Memory B cell (primary cell): Measurements from ENCODE around the gene CCDC85C.
"Not testable (repeated sequence)": the region's sequence is repeated elsewhere in the genome, so short reads cannot be mapped to it uniquely, and the experiment has no call there.

Experiments used
- ATAC-seq: fragments of 150-1000 bp; cut with Tn5 transposase; 2 replicates; pipeline ENCODE4 v1.10.0; 2021; ENCODE audit warnings: low read depth, mild to moderate bottlenecking, moderate library complexity
- DNase-seq, 2 donors: peaks; one replicate each; pipeline ENCODE4 v3.0.0; 2022; ENCODE audit warnings: low spot score in 2 of 2
- H3K27ac Mint-ChIP-seq: one replicate; pipeline ENCODE4 v1.8.0; 2022; ENCODE audit warnings: mild to moderate bottlenecking, moderate library complexity, mixed read lengths
- H3K27me3 Mint-ChIP-seq: one replicate; pipeline ENCODE4 v1.8.0; 2022; ENCODE audit warnings: mixed read lengths
- H3K36me3 Mint-ChIP-seq: one replicate; pipeline ENCODE4 v1.8.0; 2022; ENCODE audit warnings: mild to moderate bottlenecking, mixed read lengths
- H3K4me1 Mint-ChIP-seq: one replicate; pipeline ENCODE4 v1.8.0; 2022; ENCODE audit warnings: mixed read lengths
- H3K4me3 Mint-ChIP-seq: one replicate; pipeline ENCODE4 v1.8.0; 2022; ENCODE audit warnings: mild to moderate bottlenecking, moderate library complexity, mixed read lengths
- H3K9me3 Mint-ChIP-seq: one replicate; pipeline ENCODE4 v1.8.0; 2022; ENCODE audit warnings: mixed read lengths

CCDC85C gene

DNA sequence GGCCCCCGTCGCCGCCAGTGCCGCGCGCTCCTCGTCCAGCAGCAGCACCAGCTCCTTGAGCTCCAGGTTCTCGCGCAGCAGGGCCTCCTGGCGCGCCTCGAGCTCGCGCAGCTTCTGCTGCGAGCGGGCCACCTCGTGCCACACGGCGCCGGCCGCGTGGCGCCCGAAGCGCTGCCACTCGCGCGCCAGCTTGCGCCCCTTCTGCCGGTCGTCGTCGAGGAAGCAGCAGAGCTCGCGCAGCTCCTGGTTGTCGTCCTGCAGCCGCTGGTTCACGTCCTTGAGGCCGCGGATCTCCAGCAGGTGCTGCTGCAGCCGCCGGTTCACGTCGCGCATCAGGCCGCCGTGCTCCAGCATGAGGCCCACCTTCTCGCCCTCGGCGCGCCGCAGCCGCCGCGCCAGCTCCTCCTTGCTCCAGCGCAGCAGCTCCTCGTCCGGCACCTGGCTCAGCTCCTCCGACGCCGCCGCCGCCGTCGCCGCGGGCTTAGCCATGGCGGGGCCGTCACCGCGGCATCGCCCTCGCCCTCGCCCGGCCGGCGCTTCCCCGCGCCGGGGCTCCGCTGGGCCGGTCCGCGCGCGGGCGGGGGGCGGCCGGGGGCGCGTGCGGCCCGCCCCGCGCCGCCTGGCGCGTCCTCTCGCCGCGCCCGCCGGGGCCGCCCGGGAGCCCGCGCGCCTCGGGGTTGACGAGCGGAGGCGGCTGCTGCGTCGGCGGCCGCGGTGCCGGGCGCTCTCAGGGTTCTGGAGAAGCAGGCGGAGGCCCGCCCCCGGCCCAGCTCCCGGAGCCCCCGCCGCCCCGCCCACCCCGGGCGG lies at the start of gene CCDC85C:
TSS of gene CCDC85C (minus strand) at position 737 of the 807 bp plus-strand sequence. CDS start at position 489, 248 bp downstream.
- peak; percentile 7 for ATAC-seq
- H3K36me3 Mint-ChIP-seq, result no peaks in the 10 kb centered on the region
- H3K27me3 Mint-ChIP-seq, result peaks cover 2% of the 10 kb centered on the region
- DNase-seq, result peak; percentile 25 to 65
- peak within 1 kb of the TSS; percentile 71 for H3K27ac Mint-ChIP-seq
- peaks cover 8% of the 10 kb centered on the region for H3K4me1 Mint-ChIP-seq
- peak within 1 kb of the TSS; percentile 89 for H3K4me3 Mint-ChIP-seq
- H3K9me3 Mint-ChIP-seq, result no peaks in the 10 kb centered on the region

DNA sequence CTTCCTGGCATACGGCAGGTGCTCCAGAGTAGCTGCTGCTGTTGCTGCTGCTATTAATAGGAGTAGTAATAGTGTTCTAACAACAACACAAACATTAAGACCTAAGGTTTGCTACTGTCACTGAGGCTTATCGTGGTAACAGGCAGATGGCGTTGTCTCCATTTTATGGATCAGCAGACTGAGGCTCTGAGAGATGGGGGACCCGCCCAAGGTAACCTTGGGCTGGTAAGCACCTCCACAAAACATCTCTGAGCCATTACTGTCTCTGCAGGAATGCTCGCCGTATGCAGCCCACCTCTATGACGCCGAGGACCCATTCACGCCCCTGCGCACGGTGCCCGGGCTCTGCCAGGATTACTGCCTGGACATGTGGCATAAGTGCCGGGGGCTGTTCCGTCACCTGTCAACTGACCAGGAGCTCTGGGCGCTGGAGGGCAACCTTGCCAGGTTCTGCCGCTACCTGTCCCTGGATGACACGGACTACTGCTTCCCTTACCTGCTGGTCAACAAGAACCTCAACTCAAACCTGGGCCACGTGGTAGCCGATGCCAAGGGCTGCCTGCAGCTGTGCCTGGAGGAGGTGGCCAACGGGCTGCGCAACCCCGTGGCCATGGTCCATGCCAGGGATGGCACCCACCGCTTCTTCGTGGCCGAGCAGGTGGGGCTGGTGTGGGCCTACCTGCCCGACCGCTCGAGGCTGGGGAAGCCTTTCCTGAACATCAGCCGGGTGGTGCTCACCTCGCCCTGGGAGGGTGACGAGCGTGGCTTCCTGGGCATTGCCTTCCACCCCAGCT lies 48.1 kb upstream of the CCDC85C start:
- Mint-ChIP-seq H3K4me1 (no peaks in the 10 kb centered on the region), H3K9me3 (peaks cover 2% of the 10 kb centered on the region), H3K27ac (no peak overlapping the region), H3K36me3 (no peaks in the 10 kb centered on the region), H3K27me3 (peaks cover 21% of the 10 kb centered on the region), H3K4me3 (no peak overlapping the region)
- DNase-seq (no peak), ATAC-seq (no peak)

DNA sequence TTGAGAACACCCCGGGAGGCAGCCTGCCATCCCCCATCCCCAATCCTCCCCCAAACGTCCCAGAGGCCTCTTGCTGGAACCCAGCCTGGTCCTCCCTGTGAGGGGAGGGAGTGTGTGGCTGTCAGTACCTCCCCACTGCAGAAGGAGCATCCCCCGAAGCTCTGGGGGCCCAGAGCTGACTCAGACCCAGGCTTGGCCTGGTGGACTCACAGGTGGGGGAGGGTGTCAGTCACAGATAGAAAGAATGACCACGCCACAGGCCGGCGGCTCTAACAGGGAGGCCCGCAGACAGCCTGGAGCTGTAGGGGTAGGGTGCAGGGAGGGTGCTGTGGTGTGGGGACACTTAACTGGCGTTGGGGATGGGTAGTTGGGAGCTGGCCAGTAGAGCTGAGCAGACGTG lies 46.2 kb upstream of the CCDC85C start:
- DNase-seq, result no peak
- peaks cover 19% of the 10 kb centered on the region for H3K27me3 Mint-ChIP-seq

DNA sequence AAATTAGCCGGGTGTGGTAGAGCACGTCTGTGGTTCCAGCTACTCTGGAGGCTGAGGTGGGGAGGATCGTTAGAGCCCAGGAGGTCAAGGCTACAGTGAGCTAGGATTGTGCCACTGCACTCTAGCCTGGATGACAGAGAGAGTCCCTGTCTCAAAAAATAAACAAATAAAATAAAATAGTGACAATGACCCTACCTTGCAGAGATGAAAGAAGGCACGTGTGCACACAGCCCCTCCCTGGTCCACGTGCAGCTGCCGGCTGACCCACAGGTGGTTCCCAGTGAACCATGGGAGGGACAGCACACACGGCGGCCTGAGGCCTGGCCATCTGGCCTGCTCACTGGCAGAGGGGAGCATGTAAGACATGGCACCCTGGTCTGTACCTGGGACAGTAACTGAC lies 45.6 kb upstream of the CCDC85C start:
- Mint-ChIP-seq H3K27me3 (peaks cover 17% of the 10 kb centered on the region), H3K36me3 (no peaks in the 10 kb centered on the region)

More for the DNA sequence above, 46.2 kb upstream of the CCDC85C start:
- Mint-ChIP-seq H3K9me3 (no peaks in the 10 kb centered on the region), H3K36me3 (no peaks in the 10 kb centered on the region), H3K4me1 (no peaks in the 10 kb centered on the region), H3K4me3 (no peak overlapping the region), H3K27ac (no peak overlapping the region)
- no peak for ATAC-seq

DNA sequence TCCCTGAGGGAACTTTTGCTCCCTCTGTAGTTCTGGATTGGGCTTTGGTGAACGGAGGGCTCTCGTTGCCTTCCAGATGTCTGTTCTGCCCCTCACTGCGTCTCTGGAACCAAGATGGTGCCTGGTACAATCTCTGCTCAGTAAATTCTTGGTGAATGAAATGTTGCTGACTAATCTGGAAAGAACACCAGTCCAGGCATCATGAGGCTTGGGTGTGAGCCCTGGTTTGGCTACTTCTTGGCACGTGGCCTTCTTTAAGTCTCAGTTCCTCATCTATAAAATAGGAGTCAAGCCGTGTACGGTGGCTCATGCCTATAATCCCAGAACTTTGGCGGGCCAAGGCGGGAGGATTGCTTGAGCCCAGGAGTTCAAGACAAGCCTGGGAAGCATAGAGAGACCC lies 45.2 kb upstream of the CCDC85C start:
- Mint-ChIP-seq H3K27ac (no peak overlapping the region), H3K4me1 (no peaks in the 10 kb centered on the region), H3K9me3 (no peaks in the 10 kb centered on the region), H3K36me3 (no peaks in the 10 kb centered on the region), H3K4me3 (no peak overlapping the region), H3K27me3 (peaks cover 14% of the 10 kb centered on the region)
- ATAC-seq (no peak), DNase-seq (no peak)

More for the DNA sequence above, 45.6 kb upstream of the CCDC85C start:
- H3K4me3 Mint-ChIP-seq, result no peak overlapping the region
- H3K9me3 Mint-ChIP-seq, result no peaks in the 10 kb centered on the region
- H3K4me1 Mint-ChIP-seq, result no peaks in the 10 kb centered on the region
- DNase-seq (no peak), ATAC-seq (no peak)
- H3K27ac Mint-ChIP-seq, result no peak overlapping the region

DNA sequence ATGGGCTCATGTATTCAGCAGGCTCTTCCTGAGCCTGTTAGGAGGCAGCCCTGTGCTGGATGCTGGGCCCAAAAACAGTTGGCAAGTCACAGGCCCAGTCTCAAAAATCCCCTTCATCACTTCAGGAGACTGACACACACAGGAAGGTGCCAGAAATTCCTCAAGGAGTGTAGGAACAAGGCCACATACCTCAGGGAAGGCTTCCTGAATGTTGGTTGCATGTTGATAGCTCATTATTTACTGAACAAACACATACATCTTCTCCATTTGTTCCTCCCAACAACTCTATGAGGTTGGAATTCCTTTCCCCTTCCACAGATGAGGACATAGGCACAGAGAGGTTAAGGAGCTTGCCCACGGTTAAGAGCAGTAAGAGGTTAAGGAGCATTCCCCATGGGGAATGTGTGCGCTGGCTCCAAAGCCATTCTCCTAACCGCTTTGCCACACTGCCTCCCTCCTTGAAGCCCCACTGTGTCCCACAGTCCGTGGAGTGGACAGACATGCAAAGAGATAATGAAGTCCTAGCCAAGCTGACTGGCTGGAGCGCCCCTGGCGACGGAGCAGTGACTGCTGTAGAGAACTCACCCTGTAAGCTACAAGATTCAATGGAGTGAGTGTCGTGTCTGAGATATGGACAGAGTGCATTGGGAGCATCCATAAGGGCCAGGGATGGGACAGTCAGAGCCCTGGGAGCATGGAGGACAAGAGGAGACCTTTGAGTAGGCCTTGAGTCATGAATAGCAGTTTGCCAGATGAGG lies 44.2 kb upstream of the CCDC85C start:
- DNase-seq, result no peak
- no peaks in the 10 kb centered on the region for H3K36me3 Mint-ChIP-seq
- ATAC-seq, result no peak
- no peaks in the 10 kb centered on the region for H3K4me1 Mint-ChIP-seq
- H3K27ac Mint-ChIP-seq, result no peak overlapping the region
- no peaks in the 10 kb centered on the region for H3K9me3 Mint-ChIP-seq
- peaks cover 16% of the 10 kb centered on the region for H3K27me3 Mint-ChIP-seq
- no peak overlapping the region for H3K4me3 Mint-ChIP-seq

DNA sequence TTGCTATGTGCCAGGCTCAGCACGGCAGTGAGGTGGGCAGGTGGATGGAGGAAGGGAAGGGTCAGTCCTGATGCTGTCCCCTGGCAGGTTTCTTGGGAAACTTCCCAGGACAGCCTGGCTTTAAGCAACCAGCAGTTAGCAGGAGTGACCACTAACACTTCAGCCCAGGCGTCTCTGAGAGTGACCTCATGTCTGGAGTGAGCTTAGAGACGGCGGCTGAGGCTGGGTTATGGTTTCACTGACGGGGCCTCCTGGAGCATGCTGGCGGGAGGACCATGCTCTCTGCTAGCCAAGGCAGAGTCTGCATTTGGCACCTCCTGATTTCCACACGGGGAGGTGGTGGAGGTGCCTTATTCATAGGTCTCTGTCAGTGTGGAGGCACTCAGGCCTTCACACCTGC lies 43.4 kb upstream of the CCDC85C start:
- H3K4me1 Mint-ChIP-seq, result no peaks in the 10 kb centered on the region
- ATAC-seq, result no peak
- no peak overlapping the region for H3K27ac Mint-ChIP-seq
- no peaks in the 10 kb centered on the region for H3K9me3 Mint-ChIP-seq
- peaks cover 16% of the 10 kb centered on the region for H3K27me3 Mint-ChIP-seq
- no peaks in the 10 kb centered on the region for H3K36me3 Mint-ChIP-seq
- H3K4me3 Mint-ChIP-seq, result no peak overlapping the region
- no peak for DNase-seq

DNA sequence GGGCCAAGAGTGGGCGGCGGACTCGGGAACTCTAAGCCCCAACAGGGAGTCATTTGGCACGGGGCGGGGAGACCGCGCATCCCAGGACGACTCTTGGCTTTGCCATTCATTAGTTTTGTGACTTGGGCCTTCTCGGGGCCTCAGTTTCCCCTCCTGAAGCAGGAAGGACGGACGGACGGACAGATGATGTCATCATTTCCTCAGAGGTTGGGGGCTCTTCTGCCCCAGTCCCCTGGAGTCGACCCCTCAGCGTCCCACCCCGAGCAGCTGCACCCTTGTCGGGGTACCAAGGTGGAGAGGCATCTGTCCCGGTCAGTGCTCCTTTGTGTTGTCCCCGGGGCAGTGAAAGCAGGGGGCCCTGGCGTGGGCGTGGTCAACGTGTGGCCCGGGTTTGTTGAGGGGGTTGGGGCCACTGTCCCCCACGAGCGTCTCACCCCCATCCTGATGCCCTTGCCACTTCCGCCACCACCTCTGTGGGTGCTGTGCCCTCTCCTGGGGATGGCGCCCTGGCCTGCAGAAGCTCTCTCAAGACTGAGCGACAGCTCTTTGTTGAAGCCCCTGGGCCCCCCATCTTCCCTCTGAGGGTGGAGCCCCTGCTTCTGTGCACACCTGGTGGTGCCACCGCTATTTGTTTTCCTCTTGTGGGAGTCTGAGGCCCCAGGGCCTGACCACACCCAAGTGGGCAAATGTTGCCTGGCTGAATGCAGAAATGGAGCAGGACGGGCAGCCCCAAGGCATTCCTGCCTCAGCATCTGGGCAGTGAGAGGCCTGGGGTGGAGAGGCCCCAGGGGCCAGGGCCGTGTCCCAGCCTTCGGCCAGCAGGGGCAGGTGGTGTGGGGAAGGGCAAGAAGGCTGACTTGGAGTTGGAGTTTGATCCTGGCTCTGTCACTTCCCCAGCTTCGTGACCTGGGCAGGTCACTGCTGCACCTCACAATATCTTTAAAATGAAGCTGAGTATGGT lies 41.8 kb upstream of the CCDC85C start:
- ATAC-seq, result no peak
- no peak overlapping the region for H3K27ac Mint-ChIP-seq
- H3K4me1 Mint-ChIP-seq, result no peaks in the 10 kb centered on the region
- H3K27me3 Mint-ChIP-seq, result peaks cover 9% of the 10 kb centered on the region
- H3K4me3 Mint-ChIP-seq, result peak overlapping the region; percentile 30
- no peaks in the 10 kb centered on the region for H3K36me3 Mint-ChIP-seq
- no peak for DNase-seq
- no peaks in the 10 kb centered on the region for H3K9me3 Mint-ChIP-seq

DNA sequence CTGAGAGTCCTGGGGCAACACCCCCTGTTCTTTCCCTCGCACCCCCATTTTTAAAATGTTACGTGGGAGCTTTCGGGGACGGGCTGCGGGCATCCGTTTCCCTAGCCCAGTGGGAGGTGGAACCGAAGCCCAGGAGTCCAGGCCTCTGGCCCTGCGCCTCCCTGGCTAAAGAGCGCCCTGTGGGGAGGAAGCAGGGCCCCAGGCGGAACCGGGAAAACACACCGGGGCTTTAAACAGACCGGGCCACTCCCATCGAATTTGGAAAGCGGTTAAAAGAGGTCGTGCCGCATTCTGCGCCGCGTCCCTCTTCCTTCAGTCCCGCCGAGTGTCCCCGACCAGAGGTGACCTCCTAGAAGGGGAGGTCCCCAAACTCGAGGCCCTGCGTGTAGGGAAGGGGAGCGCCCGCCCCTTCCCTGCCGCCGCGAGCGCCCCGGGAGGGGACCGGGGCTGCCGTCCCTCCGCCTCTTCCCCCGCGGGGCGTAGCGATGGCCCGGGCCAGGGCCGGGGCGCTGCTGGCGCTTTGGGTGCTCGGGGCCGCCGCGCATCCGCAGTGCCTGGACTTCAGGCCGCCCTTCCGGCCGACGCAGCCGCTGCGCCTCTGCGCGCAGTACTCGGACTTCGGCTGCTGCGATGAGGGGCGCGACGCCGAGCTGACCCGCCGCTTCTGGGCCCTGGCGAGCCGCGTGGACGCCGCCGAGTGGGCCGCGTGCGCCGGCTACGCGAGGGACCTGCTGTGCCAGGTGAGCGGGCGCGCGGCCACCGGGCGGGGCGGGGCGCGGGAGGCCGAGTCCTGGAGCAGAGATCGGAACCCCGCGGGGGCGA lies 40.9 kb upstream of the CCDC85C start, which contains the start of gene HHIPL1:
TSS of gene HHIPL1 (plus strand) at position 407 of the 822 bp plus-strand sequence. CDS start at position 486, 79 bp downstream.
- peaks cover 7% of the 10 kb centered on the region for H3K27me3 Mint-ChIP-seq

DNA sequence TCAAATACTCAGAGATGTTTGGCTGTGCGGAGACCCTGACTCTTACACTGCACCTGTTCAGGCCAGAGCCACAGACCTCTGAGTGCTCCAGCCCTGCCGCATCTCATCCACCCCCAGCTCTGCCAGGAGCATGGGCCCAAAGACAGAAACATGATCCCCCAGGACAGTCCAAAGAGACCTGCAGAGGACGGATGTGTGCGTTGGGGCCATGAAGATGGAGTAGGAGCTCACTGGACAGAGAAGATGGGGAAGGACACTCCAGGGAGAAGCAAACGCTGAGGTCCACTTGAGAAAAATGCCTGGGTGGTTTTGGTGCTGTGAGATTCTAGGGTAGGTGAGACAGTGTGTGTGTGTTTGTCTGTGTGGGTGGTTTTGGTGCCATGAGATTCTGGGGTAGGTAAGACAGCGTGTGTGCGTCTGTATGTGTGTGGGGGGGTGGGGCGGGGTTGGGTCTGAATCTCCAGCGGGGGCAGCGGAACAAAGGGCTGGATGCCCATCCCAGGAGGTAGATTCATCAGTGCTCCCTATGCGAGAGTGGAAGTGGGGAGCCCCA lies 40.1 kb upstream of the CCDC85C start:
- peaks cover 7% of the 10 kb centered on the region for H3K27me3 Mint-ChIP-seq
- no peaks in the 10 kb centered on the region for H3K4me1 Mint-ChIP-seq
- H3K9me3 Mint-ChIP-seq, result no peaks in the 10 kb centered on the region
- H3K36me3 Mint-ChIP-seq, result no peaks in the 10 kb centered on the region
- ATAC-seq (no peak), DNase-seq (no peak)
- H3K4me3 Mint-ChIP-seq, result no peak overlapping the region
- no peak overlapping the region for H3K27ac Mint-ChIP-seq

More for the DNA sequence above, 40.9 kb upstream of the CCDC85C start, which contains the start of gene HHIPL1:
- DNase-seq, result no peak
- no peaks in the 10 kb centered on the region for H3K9me3 Mint-ChIP-seq
- H3K4me1 Mint-ChIP-seq, result no peaks in the 10 kb centered on the region
- H3K27ac Mint-ChIP-seq, result no peak within 1 kb of the TSS
- H3K36me3 Mint-ChIP-seq, result no peaks in the 10 kb centered on the region
- H3K4me3 Mint-ChIP-seq, result peak within 1 kb of the TSS; percentile 30
- ATAC-seq, result no peak

DNA sequence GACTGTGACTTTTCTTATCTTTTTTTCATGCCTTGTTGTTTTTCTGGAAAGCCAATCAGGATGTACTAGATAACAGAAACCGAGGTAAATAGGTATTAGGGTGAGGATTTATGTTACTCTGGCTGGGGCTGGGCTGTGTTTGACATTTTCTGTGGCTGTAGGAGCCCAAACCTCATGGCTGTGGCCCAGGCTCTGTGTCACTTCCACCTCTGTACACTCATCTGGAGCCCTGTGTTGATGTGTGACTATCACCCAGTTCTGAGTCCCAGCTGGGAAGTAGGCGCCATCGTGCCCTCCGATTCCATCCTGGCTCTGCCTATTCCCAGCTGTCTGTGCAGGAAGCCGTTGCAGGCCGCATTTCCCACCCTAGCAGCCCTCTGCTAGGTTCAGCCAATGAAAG lies 39.3 kb upstream of the CCDC85C start:
- H3K27ac Mint-ChIP-seq, result no peak overlapping the region
- no peak overlapping the region for H3K4me3 Mint-ChIP-seq
- H3K36me3 Mint-ChIP-seq, result no peaks in the 10 kb centered on the region
- no peaks in the 10 kb centered on the region for H3K4me1 Mint-ChIP-seq
- H3K9me3 Mint-ChIP-seq, result no peaks in the 10 kb centered on the region
- no peak for DNase-seq
- peaks cover 7% of the 10 kb centered on the region for H3K27me3 Mint-ChIP-seq
- ATAC-seq, result no peak

DNA sequence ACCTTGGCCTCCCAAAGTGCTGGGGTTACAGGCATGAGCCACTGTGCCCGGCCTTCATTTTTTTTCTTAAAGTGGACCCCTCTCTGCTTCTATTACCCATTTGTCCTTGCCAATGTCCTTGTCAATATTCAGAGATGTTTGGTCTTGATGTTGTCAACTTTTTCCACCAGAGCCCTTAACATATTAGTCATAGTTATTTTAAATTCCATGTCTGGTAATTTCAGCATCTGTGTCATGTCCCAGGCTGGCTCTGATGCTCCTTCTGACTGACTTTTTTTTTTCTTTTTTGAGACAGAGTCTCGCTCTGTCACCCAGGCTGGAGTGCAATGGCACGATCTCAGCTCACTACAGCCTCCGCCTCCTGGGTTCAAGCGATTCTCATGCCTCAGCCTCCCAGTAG lies 38.8 kb upstream of the CCDC85C start:
- not testable (repeated sequence) for H3K9me3 Mint-ChIP-seq, H3K36me3 Mint-ChIP-seq, H3K27ac Mint-ChIP-seq, H3K4me3 Mint-ChIP-seq, DNase-seq, ATAC-seq, H3K4me1 Mint-ChIP-seq, H3K27me3 Mint-ChIP-seq
